SH-SY5Y (cell line): ENCODE results near the gene CCNG1.

Experiments
- GATA2 ChIP-seq: IDR thresholded peaks from 2 replicates; pipeline ENCODE4 v1.6.1; 2011; ENCODE audit warnings: mild to moderate bottlenecking, low read depth, low read length
- GATA3 ChIP-seq: IDR thresholded peaks from 2 replicates; pipeline ENCODE4 v1.6.1; 2011; ENCODE audit warnings: low read depth, mild to moderate bottlenecking, low read length, moderate library complexity

GRCh38 chr5:163448491-163448890 lies 11.1 kb downstream of the CCNG1 start:
- no peak for TF ChIP-seq GATA3
- TF ChIP-seq GATA2: no peak
